ENCODE measurements around the gene HNRNPA1.

DNA sequence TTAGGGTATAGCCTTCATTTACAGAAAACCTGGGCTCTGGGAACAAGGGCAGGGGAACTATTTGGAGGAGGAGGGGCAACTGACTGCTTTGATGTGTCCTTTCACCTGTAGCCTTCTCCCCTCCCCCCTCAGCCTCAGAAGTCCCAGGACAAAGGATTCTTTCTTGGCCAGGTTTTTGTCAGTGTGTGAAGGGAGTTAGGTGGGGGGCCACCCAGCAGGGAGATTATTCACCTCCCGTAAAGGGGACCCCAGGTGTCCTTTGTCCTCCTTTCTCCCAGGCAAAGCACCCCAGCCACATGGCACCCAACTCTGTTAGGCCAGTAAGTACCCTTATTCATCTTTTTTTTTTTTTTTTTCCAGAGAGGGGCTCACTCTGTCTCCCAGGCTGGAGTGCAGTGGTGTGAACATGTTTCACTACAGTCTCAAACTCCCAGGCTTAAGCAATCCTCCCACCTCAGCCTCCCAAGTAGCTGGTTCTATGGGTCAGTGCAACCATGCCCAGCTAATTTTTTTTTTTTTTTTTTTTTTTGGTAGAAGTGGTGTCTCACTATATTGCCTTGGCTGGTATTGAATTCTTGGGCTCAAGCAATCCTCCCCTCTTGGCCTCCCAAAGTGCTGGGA, 21.0 kb downstream of the HNRNPA1 start:
- TF ChIP-seq, protein P1, sequence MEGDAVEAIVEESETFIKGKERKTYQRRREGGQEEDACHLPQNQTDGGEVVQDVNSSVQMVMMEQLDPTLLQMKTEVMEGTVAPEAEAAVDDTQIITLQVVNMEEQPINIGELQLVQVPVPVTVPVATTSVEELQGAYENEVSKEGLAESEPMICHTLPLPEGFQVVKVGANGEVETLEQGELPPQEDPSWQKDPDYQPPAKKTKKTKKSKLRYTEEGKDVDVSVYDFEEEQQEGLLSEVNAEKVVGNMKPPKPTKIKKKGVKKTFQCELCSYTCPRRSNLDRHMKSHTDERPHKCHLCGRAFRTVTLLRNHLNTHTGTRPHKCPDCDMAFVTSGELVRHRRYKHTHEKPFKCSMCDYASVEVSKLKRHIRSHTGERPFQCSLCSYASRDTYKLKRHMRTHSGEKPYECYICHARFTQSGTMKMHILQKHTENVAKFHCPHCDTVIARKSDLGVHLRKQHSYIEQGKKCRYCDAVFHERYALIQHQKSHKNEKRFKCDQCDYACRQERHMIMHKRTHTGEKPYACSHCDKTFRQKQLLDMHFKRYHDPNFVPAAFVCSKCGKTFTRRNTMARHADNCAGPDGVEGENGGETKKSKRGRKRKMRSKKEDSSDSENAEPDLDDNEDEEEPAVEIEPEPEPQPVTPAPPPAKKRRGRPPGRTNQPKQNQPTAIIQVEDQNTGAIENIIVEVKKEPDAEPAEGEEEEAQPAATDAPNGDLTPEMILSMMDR (IDR thresholded peaks at IDR 0.05): no peak
- no peak for TF ChIP-seq POLR2A (IDR thresholded peaks at IDR 0.05)
- TF ChIP-seq POLR2AphosphoS5 (IDR thresholded peaks at IDR 0.05): no peak

Data from sigmoid colon (tissue), 4 donors.